Stomach (tissue), 9 donors: ENCODE results near the gene RBM47. TPM values are rescaled to one million over a fixed set of nuclear protein-coding genes. Genes with fewer than 3 reads are reported as not detected.

ENCODE experiments used
- DNase-seq, 2 donors: peaks; one replicate each; pipeline versions ENCODE4 v3.0.0 to v3.0.0-alpha.2; 2013 to 2019
- H3K27ac ChIP-seq, 5 donors: fragments of 200-600 bp in 4 of 5; sonication (generic) in 4 of 5; one replicate each; pipeline ENCODE4 v1.5.1; 2013 to 2019; ENCODE audit warnings: mild to moderate bottlenecking in 1 of 5, moderate library complexity in 1 of 5
- H3K27me3 ChIP-seq, 3 donors: fragments of 200-600 bp; sonication (generic); one replicate each; pipeline ENCODE4 v1.5.1; 2017 to 2019; ENCODE audit warnings: mixed run types in 1 of 3
- H3K36me3 ChIP-seq, 4 donors: fragments of 200-600 bp; sonication (generic); 1 replicate in 3 of 4; 2 replicates in 1 of 4; pipeline ENCODE4 v1.5.1; 2016 to 2019
- H3K4me1 ChIP-seq, 4 donors: fragments of 200-600 bp; sonication (generic); one replicate each; pipeline ENCODE4 v1.5.1; 2016 to 2019
- H3K4me3 ChIP-seq, 4 donors: fragments of 200-600 bp; sonication (generic) in 3 of 4; one replicate each; pipeline ENCODE4 v1.5.1; 2016 to 2019; ENCODE audit warnings: mild to moderate bottlenecking in 1 of 4
- H3K9me3 ChIP-seq, 4 donors: fragments of 200-600 bp; sonication (generic); one replicate each; pipeline ENCODE4 v1.5.1; 2016 to 2019
- CTCF ChIP-seq, 7 experiments: fragments of 450-650 bp in 4 of 7; fragments of 200-600 bp in 3 of 7; sonication (generic) in 3 of 7; IDR thresholded peaks; one replicate each; pipeline ENCODE4 v1.5.1; 2016 to 2019; ENCODE audit warnings: antibody characterized with exemption in 7 of 7, control low read depth in 2 of 7, mild to moderate bottlenecking in 1 of 7
- EP300 ChIP-seq: sonication (generic); formaldehyde crosslinking; IDR thresholded peaks from one replicate; pipeline ENCODE4 v1.6.1; 2017; ENCODE audit warnings: antibody characterized with exemption
- POLR2A ChIP-seq, 4 donors: fragments of 450-650 bp; IDR thresholded peaks; one replicate each; pipeline ENCODE4 v1.6.1; 2016; ENCODE audit warnings: antibody characterized with exemption in 4 of 4, control low read depth in 2 of 4, mild to moderate bottlenecking in 1 of 4, moderate library complexity in 1 of 4
- POLR2AphosphoS5 ChIP-seq, 3 donors: sonication (generic); formaldehyde crosslinking; IDR thresholded peaks; one replicate each; pipeline ENCODE4 v1.6.1; 2016; ENCODE audit warnings: antibody characterized with exemption in 3 of 3
- WGBS, 5 donors: extraction: QIAGEN DNeasy Blood & Tissue Kit in 3 of 5; methylation state at CpG; one replicate each; pipeline versions ENCODE4 v1.1.5 to v1.1.7; 2013 to 2018; 5-methylcytosine and 5-hydroxymethylcytosine counted together
- intact Hi-C: fragments of 100-400 bp; cut with DNase I; formaldehyde crosslinking; loops from one replicate; pipeline ENCODE4 v1.15.1; 2023; ENCODE audit warnings: low total_unique reads
- polyA plus RNA-seq, 3 donors: library from polyadenylated mRNA; stranded (reverse); fragments of 200-250 nt; gene quantifications; one replicate each; pipeline ENCODE4 v1.2.3, GENCODE V29; 2013
- total RNA-seq, 5 donors: library from RNA; depleted of rRNA; stranded (reverse); fragments of >200 nt; gene quantifications; one replicate each; pipeline versions ENCODE4 v1.1.0 to v1.2.3, GENCODE V29; 2014 to 2016
- donor health status: healthy with polysubstance abuse.
- donor health status: Bipolar disorder and iron deficiency.
- donor health status: healthy.

The RBM47 gene
- total and polyA plus RNA-seq, 8 donors = 18.5 to 448 (median 160) TPM

- Histone ChIP-seq H3K4me1 (peaks cover 3 to 58% (median 25%) of the 10 kb centered on the region in 4 donors), H3K27me3 (no peaks in the 10 kb centered on the region), H3K27ac (peak overlapping the region in 3 of 5 donors; percentile 10 to 66 (median 55)), H3K9me3 (no peaks in the 10 kb centered on the region), H3K4me3 (no peak overlapping the region), H3K36me3 (peaks cover 0 to 12% (median 2%) of the 10 kb centered on the region in 4 donors)
- intact Hi-C loops = no loop called here
- WGBS, 5 donors = 73 to 83% (median 80%) methylated on average over 3 of the region's 3 CpGs
- DNase-seq = no peak
- TF ChIP-seq EP300 (no peak), CTCF (IDR thresholded peaks at IDR 0.05) (no peak), POLR2A (IDR thresholded peaks at IDR 0.05) (no peak)
Observed at GRCh38 chr4:40506492-40506891, 123.2 kb downstream of the RBM47 start.

GRCh38 chr4:40506066-40506465, 123.6 kb downstream of the RBM47 start:
- TF ChIP-seq EP300 = no peak
- no peak for TF ChIP-seq POLR2A (IDR thresholded peaks at IDR 0.05)
- no peak for TF ChIP-seq CTCF (IDR thresholded peaks at IDR 0.05)
- TF ChIP-seq POLR2AphosphoS5 (IDR thresholded peaks at IDR 0.05) = no peak
- 17 to 52% (median 34%) methylated on average over 3 of the region's 3 CpGs for WGBS, 5 donors
- Histone ChIP-seq H3K4me1 (peaks cover 7 to 62% (median 30%) of the 10 kb centered on the region in 4 donors), H3K36me3 (peaks cover 0 to 12% (median 2%) of the 10 kb centered on the region in 4 donors), H3K27me3 (no peaks in the 10 kb centered on the region), H3K4me3 (no peak overlapping the region), H3K27ac (peak overlapping the region in 2 of 5 donors; percentile 10 to 66), H3K9me3 (no peaks in the 10 kb centered on the region)
- intact Hi-C loops = no loop called here
- DNase-seq = peak in 1 of 2 donors; percentile 44

GRCh38 chr4:40502934-40503333, 126.7 kb downstream of the RBM47 start:
- no peak for DNase-seq
- Histone ChIP-seq H3K4me1 (peaks cover 13 to 69% (median 34%) of the 10 kb centered on the region in 4 donors), H3K27ac (peak overlapping the region in 1 of 5 donors; percentile 23), H3K9me3 (no peaks in the 10 kb centered on the region), H3K36me3 (peaks cover 0 to 21% (median 2%) of the 10 kb centered on the region in 4 donors), H3K4me3 (no peak overlapping the region), H3K27me3 (no peaks in the 10 kb centered on the region)
- 73 to 95% (median 81%) methylated on average over 1 of the region's 1 CpG for WGBS, 5 donors
- intact Hi-C loops = no loop called here
- TF ChIP-seq POLR2A (IDR thresholded peaks at IDR 0.05) (no peak), EP300 (no peak), POLR2AphosphoS5 (IDR thresholded peaks at IDR 0.05) (no peak), CTCF (IDR thresholded peaks at IDR 0.05) (no peak)

GRCh38 chr4:40502220-40502619, 127.4 kb downstream of the RBM47 start:
- WGBS, 5 donors = 60 to 74% (median 62%) methylated on average over 4 of the region's 4 CpGs
- intact Hi-C loops = no loop called here
- Histone ChIP-seq H3K4me3 (no peak overlapping the region), H3K27ac (peak overlapping the region in 2 of 5 donors; percentile 23 to 72), H3K36me3 (peaks cover 0 to 21% (median 2%) of the 10 kb centered on the region in 4 donors), H3K27me3 (no peaks in the 10 kb centered on the region), H3K9me3 (no peaks in the 10 kb centered on the region), H3K4me1 (peaks cover 13 to 76% (median 34%) of the 10 kb centered on the region in 4 donors)
- no peak for DNase-seq
- no peak for TF ChIP-seq POLR2AphosphoS5 (IDR thresholded peaks at IDR 0.05)
- no peak for TF ChIP-seq POLR2A (IDR thresholded peaks at IDR 0.05)
- TF ChIP-seq EP300 = no peak
- TF ChIP-seq CTCF (IDR thresholded peaks at IDR 0.05) = no peak
